Measurements from ENCODE around the gene CACNG4. TPM values are rescaled to one million over a fixed set of nuclear protein-coding genes. Genes with fewer than 3 reads are reported as not detected.

CACNG4 gene
- total RNA-seq, 1 experiment from 2014 or later = 2.4 TPM

- ATAC-seq = no peak
- Histone ChIP-seq H3K9ac (ENCODE audit: low read length) (no peak overlapping the region), H3K9me2 (replicated peaks; ENCODE audit: low read length) (no peaks in the 10 kb centered on the region), H3K27me3 (ENCODE audit: low read length) (no peaks in the 10 kb centered on the region), H3K4me3 (ENCODE audit: low read length) (no peak overlapping the region), H3K36me3 (ENCODE audit: low read depth, low read length) (no peaks in the 10 kb centered on the region), H3K4me1 (ENCODE audit: insufficient read depth, low read length) (no peaks in the 10 kb centered on the region), H4K20me1 (ENCODE audit: low read length) (no peaks in the 10 kb centered on the region), H3K4me2 (ENCODE audit: low read length) (no peak overlapping the region), H3K9me3 (ENCODE audit: low read length) (no peaks in the 10 kb centered on the region), H2AFZ (ENCODE audit: low read length) (no peak overlapping the region), H3F3A (ENCODE audit: low read length, unreplicated experiment) (no peaks in the 10 kb centered on the region), H3K27ac (ENCODE audit: low read length) (no peak overlapping the region), H3K79me2 (ENCODE audit: low read length) (no peaks in the 10 kb centered on the region)
- no peak for DNase-seq
- ChIA-PET CTCF (no interaction called here), POLR2A (ENCODE audit: unreplicated experiment) (no interaction called here)
- no TSS peak for BruUV-seq (replicated peaks)
- TF ChIP-seq CTCF (conservative IDR thresholded peaks at IDR 0.05; ENCODE audit: low read depth, low read length) = no peak
- TF ChIP-seq EZH2phosphoT487 (IDR thresholded peaks at IDR 0.05; ENCODE audit: borderline replicate concordance, low read length) = no peak
- no peak for TF ChIP-seq EZH2 (IDR thresholded peaks at IDR 0.05; ENCODE audit: low read length, unreplicated experiment)
- intact Hi-C loops (cut with micrococcal nuclease) = no loop called here
Measured at GRCh38 chr17:67021196-67021595, 56.7 kb downstream of the CACNG4 start.

DNA sequence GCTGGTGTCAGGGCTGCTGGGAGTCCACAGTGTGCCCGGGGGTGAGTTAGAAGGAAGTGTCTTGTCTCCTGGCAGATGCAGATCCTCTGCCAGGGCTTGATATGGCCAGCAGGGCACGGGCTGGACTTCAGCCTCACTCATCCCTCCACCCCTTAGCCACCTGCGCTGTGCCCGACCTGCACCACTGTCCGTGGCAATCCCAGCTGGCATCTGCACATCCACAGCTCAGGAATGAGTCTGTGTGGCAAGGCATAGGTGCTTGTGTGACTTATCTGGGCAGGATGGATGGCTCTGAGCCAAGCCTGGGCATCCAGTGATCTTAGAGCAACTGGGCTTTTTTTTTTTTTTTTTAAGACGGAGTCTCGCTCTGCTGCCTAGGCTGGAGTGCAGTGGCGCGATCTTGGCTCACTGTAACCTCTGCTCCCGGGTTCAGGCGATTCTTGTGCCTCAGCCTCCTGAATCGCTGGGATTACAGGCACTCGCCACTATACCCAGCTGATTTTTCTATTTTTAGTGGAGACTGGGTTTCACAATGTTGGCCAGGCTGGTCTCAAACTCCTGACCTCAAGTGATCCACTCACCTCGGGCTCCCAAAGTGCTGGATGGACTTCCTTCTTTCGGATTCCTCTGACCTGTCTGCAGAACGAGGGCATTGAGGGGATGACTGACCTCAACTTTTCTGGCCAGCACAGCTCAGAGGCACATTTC lies 57.4 kb downstream of the CACNG4 start:
- Histone ChIP-seq H3K9ac (ENCODE audit: low read length) (no peak overlapping the region), H3K4me1 (ENCODE audit: insufficient read depth, low read length) (no peaks in the 10 kb centered on the region), H3K27ac (ENCODE audit: low read length) (no peak overlapping the region), H3K79me2 (ENCODE audit: low read length) (no peaks in the 10 kb centered on the region), H3K9me2 (replicated peaks; ENCODE audit: low read length) (no peaks in the 10 kb centered on the region), H3F3A (ENCODE audit: low read length, unreplicated experiment) (no peaks in the 10 kb centered on the region), H3K9me3 (ENCODE audit: low read length) (no peaks in the 10 kb centered on the region), H4K20me1 (ENCODE audit: low read length) (no peaks in the 10 kb centered on the region), H3K4me2 (ENCODE audit: low read length) (no peak overlapping the region), H3K36me3 (ENCODE audit: low read depth, low read length) (no peaks in the 10 kb centered on the region), H2AFZ (ENCODE audit: low read length) (no peak overlapping the region), H3K4me3 (ENCODE audit: low read length) (no peak overlapping the region), H3K27me3 (ENCODE audit: low read length) (no peaks in the 10 kb centered on the region)
- POLR2A ChIA-PET (ENCODE audit: unreplicated experiment) = no interaction called here
- DNase-seq (no peak), ATAC-seq (no peak)
- CTCF ChIA-PET = no interaction called here
- intact Hi-C loops (cut with micrococcal nuclease) = no loop called here
- no peak for TF ChIP-seq CTCF (conservative IDR thresholded peaks at IDR 0.05; ENCODE audit: low read depth, low read length)
- TF ChIP-seq EZH2 (IDR thresholded peaks at IDR 0.05; ENCODE audit: low read length, unreplicated experiment) = no peak
- TF ChIP-seq EZH2phosphoT487 (IDR thresholded peaks at IDR 0.05; ENCODE audit: borderline replicate concordance, low read length) = no peak
- BruUV-seq (replicated peaks) = no TSS peak

DNA sequence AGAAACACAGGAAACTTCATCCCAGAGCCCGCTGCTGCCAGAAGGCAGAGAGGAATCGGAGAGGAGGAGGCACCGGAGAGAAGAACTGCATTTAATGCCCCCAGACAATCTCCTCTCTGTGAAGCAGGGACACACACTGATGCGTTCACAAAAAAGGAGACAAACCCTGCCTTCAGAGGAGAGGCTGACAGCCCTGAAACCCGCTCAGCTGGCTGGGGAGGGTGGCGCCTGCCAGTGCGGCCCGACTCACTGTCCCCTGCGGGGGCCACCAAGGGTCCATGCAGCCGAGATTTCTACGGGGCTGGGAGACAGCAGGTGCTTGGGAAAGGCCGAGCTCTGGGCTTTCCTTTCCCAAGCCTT lies 57.9 kb downstream of the CACNG4 start:
- TF ChIP-seq EZH2phosphoT487 (IDR thresholded peaks at IDR 0.05; ENCODE audit: borderline replicate concordance, low read length) (no peak), EZH2 (IDR thresholded peaks at IDR 0.05; ENCODE audit: low read length, unreplicated experiment) (no peak)
- no TSS peak for BruUV-seq (replicated peaks)
- ATAC-seq = no peak

More for the DNA sequence above, 57.9 kb downstream of the CACNG4 start:
- H3K9me3 ChIP-seq (ENCODE audit: low read length) = no peaks in the 10 kb centered on the region
- no peaks in the 10 kb centered on the region for H3K9me2 ChIP-seq (replicated peaks; ENCODE audit: low read length)
- no peaks in the 10 kb centered on the region for H3K79me2 ChIP-seq (ENCODE audit: low read length)
- no peaks in the 10 kb centered on the region for H4K20me1 ChIP-seq (ENCODE audit: low read length)
- intact Hi-C loops (cut with micrococcal nuclease) = no loop called here
- H3K4me1 ChIP-seq (ENCODE audit: insufficient read depth, low read length) = no peaks in the 10 kb centered on the region
- H3K4me3 ChIP-seq (ENCODE audit: low read length) = no peak overlapping the region
- ChIA-PET CTCF (no interaction called here), POLR2A (ENCODE audit: unreplicated experiment) (no interaction called here)
- H3K27me3 ChIP-seq (ENCODE audit: low read length) = no peaks in the 10 kb centered on the region
- no peak overlapping the region for H3K4me2 ChIP-seq (ENCODE audit: low read length)
- no peak overlapping the region for H2AFZ ChIP-seq (ENCODE audit: low read length)
- H3K9ac ChIP-seq (ENCODE audit: low read length) = no peak overlapping the region
- no peak for DNase-seq
- no peak overlapping the region for H3K27ac ChIP-seq (ENCODE audit: low read length)
- H3K36me3 ChIP-seq (ENCODE audit: low read depth, low read length) = no peaks in the 10 kb centered on the region
- no peaks in the 10 kb centered on the region for H3F3A ChIP-seq (ENCODE audit: low read length, unreplicated experiment)
